OCI-LY1 (cell line): ENCODE measurements around the gene HDAC11.

ENCODE experiments used
- H2AFZ ChIP-seq: fragments of 200-600 bp; sonication (generic), shearing (Covaris generic); 2 replicates; pipeline ENCODE4 v1.6.0; 2014; ENCODE audit warnings: antibody characterized with exemption, mild to moderate bottlenecking, low read length
- H3F3A ChIP-seq: fragments of 200-600 bp; sonication (generic), shearing (Covaris generic); 2 replicates; pipeline ENCODE4 v1.6.0; 2014; ENCODE audit warnings: mild to moderate bottlenecking, antibody characterized with exemption, low read length, moderate library complexity; ENCODE audit not compliant: insufficient read depth
- H3K27ac ChIP-seq: fragments of 200-600 bp; sonication (generic); 2 replicates; pipeline ENCODE4 v1.5.1; 2014; ENCODE audit warnings: low read length, mixed run types, mild to moderate bottlenecking, low read depth; ENCODE audit not compliant: poor library complexity, severe bottlenecking
- H3K27me3 ChIP-seq: fragments of 200-600 bp; sonication (generic); 2 replicates; pipeline ENCODE4 v1.6.0; 2014; ENCODE audit warnings: antibody characterized with exemption, mild to moderate bottlenecking, low read length, moderate library complexity; ENCODE audit not compliant: insufficient read depth
- H3K36me3 ChIP-seq: fragments of 200-600 bp; sonication (generic); 2 replicates; pipeline ENCODE4 v1.6.1; 2014; ENCODE audit warnings: mild to moderate bottlenecking, antibody characterized with exemption, low read length, moderate library complexity, mixed read lengths; ENCODE audit not compliant: insufficient read depth
- H3K4me1 ChIP-seq: fragments of 200-600 bp; sonication (generic); 2 replicates; pipeline ENCODE4 v1.5.1; 2014; ENCODE audit warnings: mild to moderate bottlenecking, low read length, moderate library complexity; ENCODE audit not compliant: insufficient read depth, severe bottlenecking
- H3K4me2 ChIP-seq: fragments of 200-600 bp; sonication (generic), shearing (Covaris generic); 2 replicates; pipeline ENCODE4 v1.6.1; 2014; ENCODE audit warnings: low read length
- H3K4me3 ChIP-seq: fragments of 200-600 bp; sonication (generic); 2 replicates; pipeline ENCODE4 v1.5.1; 2014; ENCODE audit warnings: low read length, low read depth, mild to moderate bottlenecking, mixed read lengths; ENCODE audit not compliant: poor library complexity, severe bottlenecking
- H3K79me2 ChIP-seq: fragments of 200-600 bp; shearing (Covaris generic); 2 replicates; pipeline ENCODE4 v1.6.1; 2016; ENCODE audit warnings: mixed run types, low read length, mixed read lengths; ENCODE audit not compliant: insufficient read depth
- H3K9ac ChIP-seq: fragments of 200-600 bp; sonication (generic), shearing (Covaris generic); 2 replicates; pipeline ENCODE4 v1.6.1; 2014; ENCODE audit warnings: mild to moderate bottlenecking, low read length, mixed read lengths
- H3K9me2 ChIP-seq: fragments of 200-600 bp; sonication (generic), shearing (Covaris generic); 2 replicates; pipeline ENCODE4 v1.6.1; 2014; ENCODE audit warnings: low read depth, mild to moderate bottlenecking, low read length, mixed read lengths
- H3K9me3 ChIP-seq: fragments of 200-600 bp; shearing (Covaris generic); 2 replicates; pipeline ENCODE4 v1.6.1; 2014; ENCODE audit warnings: low read length, mixed read lengths
- H4K20me1 ChIP-seq: fragments of 200-600 bp; sonication (generic), shearing (Covaris generic); 2 replicates; pipeline ENCODE4 v1.6.0; 2016; ENCODE audit warnings: mild to moderate bottlenecking, low read length; ENCODE audit not compliant: insufficient read depth
- CTCF ChIP-seq: fragments of 200-600 bp; sonication (generic), shearing (Covaris generic); IDR thresholded peaks from 2 replicates; pipeline ENCODE4 v1.5.1; 2017; ENCODE audit warnings: mild to moderate bottlenecking, antibody characterized with exemption, low read length, moderate library complexity, mixed read lengths
- EZH2 ChIP-seq: fragments of 200-600 bp; sonication (generic), shearing (Covaris generic); IDR thresholded peaks from 2 replicates; pipeline ENCODE4 v1.8.0; 2017; ENCODE audit warnings: borderline replicate concordance, mixed run types, mild to moderate bottlenecking, antibody characterized with exemption, low read length, moderate library complexity, mixed read lengths

Gene HDAC11

GRCh38 chr3:13474021-13474420 is 6.1 kb upstream of the HDAC11 start:
- Histone ChIP-seq H2AFZ (no peak overlapping the region), H4K20me1 (no peaks in the 10 kb centered on the region), H3K27me3 (no peaks in the 10 kb centered on the region), H3F3A (no peaks in the 10 kb centered on the region), H3K9me3 (no peaks in the 10 kb centered on the region), H3K9ac (no peak overlapping the region), H3K4me3 (no peak overlapping the region), H3K9me2 (no peaks in the 10 kb centered on the region), H3K27ac (no peak overlapping the region), H3K36me3 (no peaks in the 10 kb centered on the region), H3K79me2 (no peaks in the 10 kb centered on the region), H3K4me2 (no peak overlapping the region), H3K4me1 (peaks cover under 1% of the 10 kb centered on the region)
- no peak for TF ChIP-seq EZH2
- no peak for TF ChIP-seq CTCF

- no peaks in the 10 kb centered on the region for H3K36me3 ChIP-seq
- no peak overlapping the region for H2AFZ ChIP-seq
Observed at GRCh38 chr3:13474776-13475303, 5.3 kb upstream of the HDAC11 start.

GRCh38 chr3:13475871-13476590 is 4.1 kb upstream of the HDAC11 start:
- H3K9me2 ChIP-seq: no peaks in the 10 kb centered on the region
- H3F3A ChIP-seq: no peaks in the 10 kb centered on the region
- H3K4me1 ChIP-seq: peaks cover 12% of the 10 kb centered on the region
- no peaks in the 10 kb centered on the region for H3K36me3 ChIP-seq
- H4K20me1 ChIP-seq: no peaks in the 10 kb centered on the region
- H3K27me3 ChIP-seq: 0 out of 2 replicates have a peak, but pooled peaks cover 3% of the 10 kb centered on the region
- TF ChIP-seq EZH2 (no peak), CTCF (no peak)
- H3K9me3 ChIP-seq: no peaks in the 10 kb centered on the region
- no peak overlapping the region for H3K4me2 ChIP-seq
- H3K9ac ChIP-seq: no peak overlapping the region
- H3K27ac ChIP-seq: no peak overlapping the region
- H2AFZ ChIP-seq: no peak overlapping the region
- no peak overlapping the region for H3K4me3 ChIP-seq
- no peaks in the 10 kb centered on the region for H3K79me2 ChIP-seq

More at GRCh38 chr3:13474776-13475303, 5.3 kb upstream of the HDAC11 start:
- TF ChIP-seq CTCF (no peak), EZH2 (no peak)
- Histone ChIP-seq H4K20me1 (no peaks in the 10 kb centered on the region), H3K4me1 (peaks cover 7% of the 10 kb centered on the region), H3F3A (no peaks in the 10 kb centered on the region), H3K79me2 (no peaks in the 10 kb centered on the region), H3K4me2 (no peak overlapping the region), H3K27me3 (no peaks in the 10 kb centered on the region), H3K4me3 (no peak overlapping the region), H3K9ac (no peak overlapping the region), H3K9me2 (no peaks in the 10 kb centered on the region), H3K27ac (no peak overlapping the region), H3K9me3 (no peaks in the 10 kb centered on the region)
